Endothelial cell of umbilical vein (primary cell): Measurements from ENCODE around the gene DDRGK1. TPM values are rescaled to one million over a fixed set of nuclear protein-coding genes. Genes with fewer than 3 reads are reported as not detected.

Experiments
- BruUV-seq: library from RNA; stranded (reverse); fragments of 400-500 nt; replicated peaks from 2 replicates; lab custom pipeline; 2021; lab: Mats Ljungman, UMichigan
- CTCF ChIA-PET: fragments of 300-600, 350-600 bp; sonication (Branson Sonifier 250); formaldehyde crosslinking; loops from one replicate; lab custom pipeline; 2021; ENCODE audit warnings: antibody characterized with exemption, inconsistent platforms; lab: Charles Lee
- POLR2A ChIA-PET: fragments of 300-600, 350-600 bp; sonication (Branson Sonifier 250); formaldehyde crosslinking; loops from one replicate; lab custom pipeline; 2021; ENCODE audit warnings: antibody characterized with exemption, inconsistent platforms; lab: Charles Lee
- DNase-seq: peaks from one replicate; pipeline ENCODE4 v3.0.0-alpha.2; 2011; ENCODE audit warnings: low read depth, low spot score
- FAIRE-seq: peaks from 2 replicates; lab custom pipeline; 2011; peaks lifted over from hg19 to GRCh38; lab: Jason Lieb, UNC
- H2AFZ ChIP-seq: 2 replicates; pipeline ENCODE4 v1.6.0; 2012; ENCODE audit warnings: low read depth, low read length, control low read depth, inconsistent platforms
- H3K27ac ChIP-seq: 2 replicates; pipeline ENCODE4 v1.5.1; 2011; ENCODE audit warnings: low read depth, mild to moderate bottlenecking, control low read depth, low read length, moderate library complexity; ENCODE audit not compliant: insufficient read depth
- H3K27me3 ChIP-seq, 2 experiments: 2 replicates each; pipeline versions ENCODE4 v1.6.0 to v1.6.1; 2011; ENCODE audit warnings: low read length in 2 of 2, mixed read lengths in 1 of 2; ENCODE audit not compliant: control insufficient read depth in 2 of 2, insufficient read depth in 2 of 2
- H3K36me3 ChIP-seq, 2 experiments: 2 replicates in 1 of 2; 3 replicates in 1 of 2; pipeline ENCODE4 v1.5.1; 2011; ENCODE audit warnings: low read length in 2 of 2, mild to moderate bottlenecking in 1 of 2, moderate library complexity in 1 of 2; ENCODE audit not compliant: control insufficient read depth in 2 of 2, insufficient read depth in 2 of 2; ENCODE audit errors: extremely low read depth in 1 of 2
- H3K4me1 ChIP-seq: 3 replicates; pipeline ENCODE4 v1.5.1; 2011; ENCODE audit warnings: mild to moderate bottlenecking, low read length; ENCODE audit not compliant: control insufficient read depth, insufficient read depth; ENCODE audit errors: extremely low read depth
- H3K4me2 ChIP-seq: 2 replicates; pipeline ENCODE4 v1.6.1; 2011; ENCODE audit warnings: low read length, control low read depth, mixed read lengths; ENCODE audit not compliant: insufficient read depth
- H3K4me3 ChIP-seq, 3 experiments: fragments of 200-600 bp in 1 of 3; sonication (generic), shearing (Covaris generic) in 1 of 3; replicated peaks in 1 of 3; 2 replicates each; pipeline ENCODE4 v1.5.1; 2011 to 2016; ENCODE audit warnings: control low read depth in 3 of 3, low read length in 3 of 3, mild to moderate bottlenecking in 2 of 3, inconsistent platforms in 1 of 3, low read depth in 1 of 3, moderate library complexity in 1 of 3; ENCODE audit not compliant: insufficient read depth in 1 of 3
- H3K79me2 ChIP-seq: 2 replicates; pipeline ENCODE4 v1.6.0; 2012; ENCODE audit warnings: low read length, inconsistent platforms; ENCODE audit not compliant: control insufficient read depth, insufficient read depth
- H3K9ac ChIP-seq: replicated peaks from 2 replicates; pipeline ENCODE3; 2011; ENCODE audit warnings: low read length, control low read depth; ENCODE audit not compliant: insufficient read depth; ENCODE audit errors: extremely low read depth
- H3K9me1 ChIP-seq: replicated peaks from 3 replicates; pipeline ENCODE4 v1.6.0; 2011; ENCODE audit warnings: mild to moderate bottlenecking, low read length; ENCODE audit not compliant: control insufficient read depth, insufficient read depth; ENCODE audit errors: extremely low read depth
- H3K9me3 ChIP-seq: replicated peaks from 2 replicates; pipeline ENCODE4 v1.5.1; 2012; ENCODE audit warnings: low read length, inconsistent platforms; ENCODE audit not compliant: control insufficient read depth, insufficient read depth
- H4K20me1 ChIP-seq: replicated peaks from 2 replicates; pipeline ENCODE3; 2011; ENCODE audit warnings: mild to moderate bottlenecking, low read length; ENCODE audit not compliant: control insufficient read depth, insufficient read depth; ENCODE audit errors: extremely low read depth
- CTCF ChIP-seq, 2 donors: IDR thresholded peaks; 1 replicate in 1 of 2; 2 replicates in 1 of 2; pipeline ENCODE4 v1.5.1; 2011; ENCODE audit warnings: low read length in 2 of 2, mild to moderate bottlenecking in 2 of 2, moderate library complexity in 2 of 2, control low read depth in 1 of 2, inconsistent platforms in 1 of 2, low read depth in 1 of 2; ENCODE audit not compliant: insufficient read depth in 1 of 2; ENCODE audit errors: extremely low read depth in 1 of 2
- EZH2 ChIP-seq: IDR thresholded peaks from 2 replicates; pipeline ENCODE4 v1.6.1; 2012; ENCODE audit warnings: borderline replicate concordance, low read depth, mild to moderate bottlenecking, moderate library complexity, low read length, inconsistent platforms; ENCODE audit not compliant: severe bottlenecking
- FOS ChIP-seq: IDR thresholded peaks from 2 replicates; pipeline ENCODE4 v1.6.1; 2011; ENCODE audit warnings: mild to moderate bottlenecking, low read length, moderate library complexity, borderline replicate concordance; ENCODE audit not compliant: insufficient read depth
- GATA2 ChIP-seq: IDR thresholded peaks from 2 replicates; pipeline ENCODE4 v1.7.0; 2011; ENCODE audit warnings: low read depth, mild to moderate bottlenecking, moderate library complexity, mixed read lengths, low read length; ENCODE audit not compliant: insufficient read length, insufficient read depth
- JUN ChIP-seq: IDR thresholded peaks from 2 replicates; pipeline ENCODE4 v1.6.1; 2011; ENCODE audit warnings: borderline replicate concordance, low read depth; ENCODE audit not compliant: insufficient read length, insufficient read depth
- MAX ChIP-seq: IDR thresholded peaks from 2 replicates; pipeline ENCODE4 v1.6.1; 2011; ENCODE audit not compliant: insufficient read depth, insufficient read length
- MYC ChIP-seq: IDR thresholded peaks from one replicate; pipeline ENCODE4 v1.6.1; 2011; ENCODE audit warnings: mild to moderate bottlenecking, low read depth, low read length
- POLR2A ChIP-seq: IDR thresholded peaks from 2 replicates; pipeline ENCODE4 v1.6.1; 2012; ENCODE audit warnings: low read depth, mild to moderate bottlenecking, control low read depth, low read length
- POLR2AphosphoS5 ChIP-seq: IDR thresholded peaks from 2 replicates; pipeline ENCODE4 v1.6.1; 2012; ENCODE audit warnings: low read depth, mild to moderate bottlenecking, control low read depth, low read length, moderate library complexity; ENCODE audit not compliant: insufficient read depth
- dilution Hi-C: fragments of 300-500 bp; cut with MboI; formaldehyde crosslinking; loops from one replicate; pipeline ENCODE4 v1.15.0; 2019; ENCODE audit warnings: low sequenced_read_pairs; ENCODE audit not compliant: extremely low pct_ligation_motif_present
- intact Hi-C: fragments of 100-400 bp; cut with micrococcal nuclease; formaldehyde crosslinking; loops from one replicate; pipeline ENCODE4 v1.10.0; 2022
- polyA plus RNA-seq, 4 experiments: library from polyadenylated mRNA; depleted of rRNA in 3 of 4; stranded (reverse) in 3 of 4; unstranded in 1 of 4; fragments of >200 nt; gene quantifications; 2 replicates each; pipeline versions ENCODE4 v1.2.1 to v1.2.3, GENCODE V29; 2011 to 2012; ENCODE audit warnings: missing spikeins in 1 of 4
- total RNA-seq: library from RNA; stranded (reverse); gene quantifications from 2 replicates; pipeline ENCODE4 v1.2.3, GENCODE V29; 2021

DDRGK1 gene
- total and polyA plus RNA-seq, 2 donors (not counting 3 experiments of a cell fraction or from before 2014, with no cell fraction given): 48.5 to 54.0 TPM

GRCh38 chr20:3181270-3181669, 23.2 kb downstream of the DDRGK1 start:
- Histone ChIP-seq H3K27me3 (no peaks in the 10 kb centered on the region), H3K36me3 (no peaks in the 10 kb centered on the region), H3K79me2 (no peaks in the 10 kb centered on the region), H3K9me3 (no peaks in the 10 kb centered on the region), H2AFZ (no peak overlapping the region), H3K4me3 (no peak overlapping the region), H3K9me1 (no peaks in the 10 kb centered on the region), H3K9ac (no peak overlapping the region), H3K4me1 (peaks cover 3% of the 10 kb centered on the region), H3K27ac (no peak overlapping the region), H4K20me1 (no peaks in the 10 kb centered on the region), H3K4me2 (no peak overlapping the region)
- intact Hi-C loops (no loop called here), dilution Hi-C loops (no loop called here)
- FAIRE-seq: no peak
- ChIA-PET POLR2A (no interaction called here), CTCF (no interaction called here)
- no TSS peak for BruUV-seq
- DNase-seq: peak; percentile 53
- TF ChIP-seq EZH2 (no peak), JUN (no peak), POLR2A (no peak), FOS (no peak)

- Histone ChIP-seq H3K4me3 (no peak overlapping the region), H4K20me1 (no peaks in the 10 kb centered on the region), H2AFZ (no peak overlapping the region), H3K27me3 (no peaks in the 10 kb centered on the region), H3K4me1 (peaks cover 3% of the 10 kb centered on the region), H3K36me3 (no peaks in the 10 kb centered on the region), H3K9me1 (no peaks in the 10 kb centered on the region), H3K9ac (no peak overlapping the region), H3K9me3 (no peaks in the 10 kb centered on the region), H3K27ac (no peak overlapping the region), H3K4me2 (no peak overlapping the region), H3K79me2 (no peaks in the 10 kb centered on the region)
- FAIRE-seq (no peak), DNase-seq (no peak)
- intact Hi-C loops: no loop called here
- ChIA-PET CTCF (no interaction called here), POLR2A (no interaction called here)
- dilution Hi-C loops: no loop called here
- no TSS peak for BruUV-seq
- TF ChIP-seq EZH2 (no peak), POLR2AphosphoS5 (no peak), MAX (no peak), GATA2 (no peak), MYC (no peak), FOS (no peak), CTCF (IDR thresholded peaks at IDR 0.05; ENCODE audit: extremely low read depth in 1 of 2, insufficient read depth in 1 of 2, low read depth in 1 of 2, low read length in 2 of 2) (no peak), POLR2A (no peak), JUN (no peak)
Measured at GRCh38 chr20:3180319-3180718, 24.2 kb downstream of the DDRGK1 start.
